GM21515 (cell line): ENCODE results near the gene ADGRG6.

Experiments used
- ATAC-seq: cut with Tn5 transposase; IDR thresholded peaks from one replicate; pipeline ENCODE4 v1.9.1; 2021; ENCODE audit not compliant: unreplicated experiment

The ADGRG6 gene

GRCh38 chr6:142290851-142291250 is 11.0 kb upstream of the ADGRG6 start:
- ATAC-seq = no peak

DNA sequence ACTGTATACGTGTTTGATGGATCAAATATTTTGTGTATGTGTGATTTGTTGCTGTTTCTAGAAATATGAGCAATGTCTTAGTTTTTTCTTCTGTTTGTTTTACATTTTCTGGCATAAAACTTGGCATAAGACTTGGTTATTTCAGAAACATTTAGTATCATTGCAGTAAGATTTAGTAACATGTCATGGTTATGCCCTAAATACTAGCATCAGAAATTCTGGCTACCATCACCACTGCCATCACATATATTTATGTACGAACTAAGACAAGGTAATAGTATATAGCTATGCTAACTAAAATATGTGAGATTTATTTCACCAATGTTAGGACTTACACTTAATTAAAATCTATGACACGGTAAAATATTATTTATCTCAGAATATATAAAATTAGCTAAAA is 10.3 kb upstream of the ADGRG6 start:
- no peak for ATAC-seq

GRCh38 chr6:142292166-142292924 is 9.5 kb upstream of the ADGRG6 start:
- ATAC-seq = no peak

- no peak for ATAC-seq
These were observed 8.7 kb upstream of the ADGRG6 start for GRCh38 chr6:142293121-142293520.

DNA sequence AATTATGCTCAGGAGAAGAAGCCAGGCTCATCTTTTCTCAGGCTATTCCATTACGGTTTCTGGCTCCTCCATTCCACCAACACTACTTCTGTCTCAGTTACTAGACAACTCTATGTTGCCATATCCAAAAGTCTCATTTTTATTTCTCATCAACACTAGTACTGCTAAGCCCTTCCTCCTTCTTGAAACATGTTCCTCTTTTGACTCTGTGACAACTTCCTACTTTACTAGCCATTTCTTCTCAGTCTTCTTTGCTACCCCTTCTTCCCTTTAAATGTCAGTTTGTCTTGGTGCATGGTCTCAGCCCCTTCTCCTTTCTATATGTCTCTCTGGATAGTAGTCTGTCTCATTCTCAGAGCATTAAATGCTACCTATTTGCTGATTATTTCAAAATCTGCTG is 7.1 kb upstream of the ADGRG6 start:
- ATAC-seq = no peak

- ATAC-seq = no peak
These were observed 4.7 kb upstream of the ADGRG6 start for GRCh38 chr6:142296975-142297604.

DNA sequence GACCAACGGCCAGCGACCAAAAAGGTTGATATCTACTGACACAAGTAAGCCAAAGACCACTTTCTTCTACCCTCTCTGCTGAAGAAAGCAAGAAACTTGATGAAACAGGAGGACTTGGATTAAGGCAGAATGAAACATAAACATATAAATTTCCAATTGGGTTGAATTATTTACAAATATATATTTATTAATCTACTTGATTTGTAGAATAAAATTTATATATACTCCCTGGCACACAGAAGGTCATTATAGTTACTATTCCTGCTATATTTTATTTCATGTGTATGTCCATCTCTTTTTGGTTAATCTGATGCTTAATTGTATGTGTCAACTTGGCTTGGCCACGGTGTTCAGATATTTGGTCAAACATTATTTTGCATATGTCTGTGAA is 4.2 kb upstream of the ADGRG6 start:
- ATAC-seq = no peak

- ATAC-seq = no peak
These were observed 3.6 kb upstream of the ADGRG6 start for GRCh38 chr6:142297996-142298753.

GRCh38 chr6:142300302-142300701 is 1.5 kb upstream of the ADGRG6 start:
- no peak for ATAC-seq

- ATAC-seq = no peak
These were observed 803 bp upstream of the ADGRG6 start for GRCh38 chr6:142300758-142301650.

GRCh38 chr6:142302421-142303175 is 791 bp downstream of the ADGRG6 start:
- ATAC-seq = no peak

- ATAC-seq = no peak
These were observed 1.3 kb downstream of the ADGRG6 start for GRCh38 chr6:142303176-142303533.

- ATAC-seq = no peak
These were observed 2.4 kb downstream of the ADGRG6 start for GRCh38 chr6:142304241-142304640.

DNA sequence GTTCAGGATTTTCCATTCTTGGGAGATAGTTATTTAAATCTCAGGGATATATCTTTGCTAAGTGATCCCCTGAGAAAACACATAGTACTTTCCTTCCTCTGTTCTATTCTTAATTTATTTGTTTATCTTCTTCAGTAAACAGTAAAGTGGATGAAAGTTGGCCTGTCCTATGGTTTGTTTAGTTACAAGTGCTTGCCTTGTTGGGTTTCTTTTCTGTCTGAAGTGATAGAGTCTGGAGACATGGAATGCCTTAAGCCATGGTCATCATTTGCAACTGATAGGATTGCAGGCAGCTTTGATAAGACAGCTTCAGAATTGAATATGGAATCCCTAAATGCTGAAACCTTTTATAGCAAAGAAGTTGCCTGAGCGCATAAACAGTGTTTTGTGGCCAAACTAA is 4.9 kb downstream of the ADGRG6 start:
- ATAC-seq = no peak

- ATAC-seq = no peak
These were observed 6.3 kb downstream of the ADGRG6 start for GRCh38 chr6:142307963-142308748.

DNA sequence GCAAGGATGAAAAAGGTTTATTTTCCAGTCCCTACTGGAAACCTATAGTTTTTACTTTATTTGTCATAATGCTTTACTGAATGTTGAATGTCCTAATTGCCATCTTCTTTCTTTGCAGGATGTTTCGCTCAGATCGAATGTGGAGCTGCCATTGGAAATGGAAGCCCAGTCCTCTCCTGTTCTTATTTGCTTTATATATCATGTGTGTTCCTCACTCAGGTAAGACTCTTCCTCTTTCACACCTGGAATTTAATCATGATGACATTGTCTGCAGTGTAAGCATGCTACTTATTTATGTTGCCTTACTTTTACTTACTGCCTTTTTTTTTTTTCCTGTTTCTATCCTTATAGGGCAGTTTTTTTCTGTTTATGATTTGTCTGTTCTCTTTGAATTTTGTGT is 7.6 kb downstream of the ADGRG6 start:
- no peak for ATAC-seq

DNA sequence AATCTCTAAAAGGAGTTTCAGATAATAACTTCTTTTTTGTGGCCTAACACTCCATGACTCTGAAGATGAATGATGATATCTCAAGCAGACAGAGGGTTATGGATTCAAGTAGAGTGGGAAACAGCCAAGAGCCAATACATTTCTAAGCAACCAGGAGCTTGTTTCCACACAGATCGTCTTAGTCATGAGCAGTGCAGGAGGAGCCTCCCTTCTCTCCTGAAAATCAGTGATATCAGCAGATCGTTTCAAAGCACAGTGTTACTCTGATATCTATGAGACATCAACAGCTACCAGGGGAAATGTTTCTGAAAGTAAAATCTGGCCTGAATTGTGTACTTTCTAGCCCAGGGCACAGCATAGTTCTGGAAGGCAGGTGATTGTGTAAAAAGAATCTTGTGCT is 11.5 kb downstream of the ADGRG6 start:
- ATAC-seq = no peak

- ATAC-seq = no peak
These were observed 15.1 kb downstream of the ADGRG6 start for GRCh38 chr6:142316791-142317368.

GRCh38 chr6:142318714-142319113 is 16.9 kb downstream of the ADGRG6 start:
- ATAC-seq = no peak
